HG03469 (cell line): ENCODE data around the gene CALHM6.

Source experiments
- ATAC-seq: cut with Tn5 transposase; IDR thresholded peaks from one replicate; pipeline ENCODE4 v1.9.1; 2021; ENCODE audit warnings: mild to moderate bottlenecking, moderate library complexity, moderate number of reproducible peaks; ENCODE audit not compliant: unreplicated experiment

Gene CALHM6

DNA sequence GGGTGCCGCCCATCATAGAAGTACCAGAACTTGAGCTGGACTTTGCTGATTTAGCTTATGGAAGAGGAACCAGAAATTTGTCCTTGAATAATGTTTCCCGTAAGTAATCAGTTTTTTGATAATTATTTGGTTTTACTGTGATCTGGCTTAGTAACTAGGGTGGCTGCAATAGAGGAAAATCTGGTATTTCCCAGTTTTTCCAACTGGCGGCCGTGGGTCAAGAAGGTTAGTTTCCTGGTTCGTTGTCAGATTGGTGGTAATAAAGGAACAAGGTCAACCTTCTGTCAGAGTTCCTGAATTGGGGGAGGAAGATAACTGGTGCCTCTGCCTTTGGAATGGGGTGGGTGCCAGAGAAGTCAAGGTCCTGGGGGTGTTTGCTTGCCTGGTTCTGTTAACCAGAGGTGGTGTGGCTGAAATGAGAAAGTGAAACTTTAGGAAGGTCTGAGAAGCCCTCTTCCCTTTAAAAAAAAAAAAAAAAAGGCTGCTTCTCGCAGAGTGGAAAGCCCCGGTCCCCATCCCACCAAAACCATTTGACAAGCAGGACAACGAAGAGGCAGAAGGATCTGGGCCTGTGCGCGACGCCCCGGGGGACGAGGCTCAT lies at the start of gene CALHM6:
Gene CALHM6, plus strand, starts transcription at position 45 of the 601 bp plus-strand sequence. Its CDS starts 555 bp downstream, at position 600.
- ATAC-seq = no peak

DNA sequence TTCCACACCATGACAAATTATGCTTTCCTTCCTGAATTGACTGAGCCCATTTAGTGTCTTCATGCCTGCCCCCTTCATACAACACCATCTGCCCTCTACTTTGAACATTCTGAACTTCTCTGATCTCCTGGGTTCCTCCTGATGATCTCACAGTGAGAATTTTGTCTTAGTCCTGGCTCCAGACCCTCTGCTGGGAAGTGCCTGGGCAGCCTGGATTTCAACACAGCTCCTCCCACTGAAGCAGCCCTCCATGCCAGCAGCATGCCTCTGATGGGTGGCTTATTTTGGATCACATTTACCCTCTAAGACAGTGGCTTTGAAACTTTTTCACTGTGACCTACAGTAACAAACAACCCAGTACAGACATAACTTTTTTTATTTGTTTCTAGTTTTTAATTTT lies 48.9 kb upstream of the CALHM6 start:
- ATAC-seq = no peak

DNA sequence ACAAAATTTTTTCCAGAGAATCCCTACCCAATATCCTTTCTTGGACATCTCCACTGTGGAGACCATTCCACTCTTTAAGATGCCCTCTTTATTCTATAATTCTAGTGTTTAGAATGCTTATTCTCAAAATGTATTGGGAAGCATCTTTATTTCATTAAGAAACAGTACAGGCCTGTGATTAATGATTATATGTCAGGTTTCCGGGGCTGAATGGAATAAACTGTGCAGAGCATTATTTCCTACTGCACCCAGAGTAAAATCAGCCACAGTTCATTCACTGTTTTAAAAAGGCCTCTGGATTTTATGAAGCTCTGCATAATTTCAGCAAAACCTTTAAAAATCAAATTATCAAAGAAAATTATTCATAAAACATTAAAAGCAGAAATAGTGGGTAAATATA lies 47.8 kb upstream of the CALHM6 start:
- ATAC-seq = no peak

DNA sequence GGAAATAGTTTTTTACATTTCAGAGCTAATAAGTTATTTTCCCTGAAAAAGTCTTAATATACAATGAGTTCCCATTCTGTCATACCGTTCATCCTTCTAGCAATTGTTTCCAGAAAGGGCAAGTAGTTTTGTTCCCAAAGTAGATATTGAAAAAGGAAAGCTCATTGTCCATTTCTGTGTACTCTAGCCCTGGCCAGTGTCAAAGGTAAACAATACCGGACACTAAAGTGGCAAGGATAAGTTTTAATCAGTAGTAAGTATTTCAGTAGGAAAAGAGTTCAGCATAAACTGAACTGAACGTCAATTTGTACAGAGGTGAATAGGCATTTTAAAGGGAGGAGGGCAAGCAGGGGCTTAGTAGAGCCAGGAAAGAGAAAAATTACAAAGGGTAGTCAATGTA lies 43.5 kb upstream of the CALHM6 start:
- no peak for ATAC-seq

DNA sequence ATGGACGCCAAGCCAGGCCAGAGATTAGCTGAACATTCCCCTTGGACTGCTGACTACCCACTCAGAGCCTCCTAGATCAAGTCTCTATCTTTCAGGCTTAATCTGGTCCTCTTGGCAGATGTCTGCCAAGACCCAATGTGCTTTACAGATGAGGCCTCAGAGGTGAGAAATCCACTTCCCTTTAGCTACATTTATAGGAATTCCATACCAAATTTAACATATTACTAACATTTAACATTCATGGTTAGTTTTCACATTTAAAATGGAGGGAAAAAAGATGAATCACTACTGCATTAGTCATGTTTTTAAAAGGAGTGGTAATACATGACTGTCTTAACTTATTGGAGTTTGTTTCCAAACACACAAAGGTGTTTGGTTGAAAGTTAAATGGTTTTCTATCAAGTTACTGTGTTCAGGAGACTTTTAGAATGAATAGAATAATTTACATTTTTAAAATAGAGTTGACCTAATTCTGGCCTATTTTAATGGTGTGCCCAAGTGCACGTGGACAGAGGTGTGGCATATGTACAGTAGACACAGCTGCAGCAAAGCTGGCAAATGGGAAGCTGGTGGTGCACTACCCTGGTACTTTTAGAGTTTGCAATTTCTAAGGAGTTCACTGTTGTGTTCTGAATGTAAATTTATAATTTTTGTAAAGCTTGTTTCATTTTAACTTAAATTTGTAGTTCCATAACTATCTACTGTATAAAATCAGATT lies 41.9 kb upstream of the CALHM6 start:
- no peak for ATAC-seq

DNA sequence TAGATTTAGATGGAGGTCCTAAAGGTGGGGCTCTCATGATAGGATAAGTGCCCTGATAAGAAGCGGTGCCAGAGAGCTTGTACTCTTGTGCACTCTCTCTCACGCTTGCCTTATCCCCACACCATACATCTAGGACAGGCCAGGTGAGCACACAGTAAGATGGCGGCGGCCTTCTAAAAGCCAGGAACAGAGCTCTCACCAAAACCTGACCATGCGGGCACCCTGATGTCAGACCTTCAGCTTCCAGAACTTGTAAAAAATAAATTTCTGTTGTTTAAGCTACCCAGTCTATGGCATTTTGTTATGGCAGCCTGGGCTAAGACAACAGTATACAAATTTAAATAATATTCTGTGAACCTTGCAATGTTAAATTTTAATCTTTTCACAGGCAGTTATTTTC lies 40.8 kb upstream of the CALHM6 start:
- ATAC-seq = no peak

DNA sequence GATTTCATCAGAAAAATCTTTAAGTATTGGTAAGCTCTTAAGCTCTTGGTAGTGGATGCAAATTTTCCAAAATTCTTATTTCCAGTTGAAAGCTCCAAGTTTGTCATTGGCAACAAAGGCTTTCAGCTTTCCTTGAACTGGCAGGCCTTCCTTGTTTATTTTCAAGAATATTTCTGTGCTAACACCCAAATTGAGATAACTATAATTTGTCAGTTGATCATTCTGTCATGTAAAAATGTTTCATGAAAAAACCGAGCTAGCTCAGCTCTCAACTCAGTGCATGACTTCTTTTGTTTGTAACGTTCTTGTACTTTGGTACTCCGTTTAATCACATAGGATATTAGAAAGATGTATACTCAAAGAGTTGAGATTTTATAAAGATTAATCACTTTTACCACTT lies 38.9 kb upstream of the CALHM6 start:
- ATAC-seq = no peak

DNA sequence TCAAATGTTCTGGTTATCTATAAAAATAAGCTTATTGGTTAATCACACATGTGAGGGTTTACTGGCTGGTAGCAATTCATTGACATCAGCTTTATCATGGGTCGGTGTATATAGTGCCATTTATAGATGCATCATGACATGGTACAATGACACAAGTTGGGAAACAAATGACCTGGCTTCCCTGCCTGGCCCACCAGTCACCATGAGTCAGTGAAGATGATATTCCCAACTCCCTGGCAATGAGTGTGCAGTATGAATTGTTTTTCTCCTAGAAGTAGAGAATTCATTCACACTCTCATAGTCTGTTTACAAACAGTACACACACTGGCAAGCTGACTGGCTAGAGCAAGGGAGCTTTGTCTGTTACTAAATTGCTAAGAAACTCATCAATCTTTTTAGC lies 37.2 kb upstream of the CALHM6 start:
- ATAC-seq = no peak

DNA sequence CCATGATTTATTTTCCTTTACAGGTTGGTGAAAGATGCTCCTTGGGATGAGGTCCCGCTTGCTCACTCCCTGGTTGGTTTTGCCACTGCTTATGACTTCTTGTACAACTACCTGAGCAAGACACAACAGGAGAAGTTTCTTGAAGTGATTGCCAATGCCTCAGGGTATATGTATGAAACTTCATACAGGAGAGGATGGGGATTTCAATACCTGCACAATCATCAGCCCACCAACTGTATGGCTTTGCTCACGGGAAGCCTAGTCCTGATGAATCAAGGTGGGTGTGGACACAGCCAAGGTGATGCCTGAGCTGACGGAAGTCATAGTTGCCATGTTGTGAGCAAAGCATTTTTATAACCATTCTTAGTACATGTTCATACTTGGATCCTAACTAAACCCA lies 34.6 kb upstream of the CALHM6 start:
- ATAC-seq = no peak

DNA sequence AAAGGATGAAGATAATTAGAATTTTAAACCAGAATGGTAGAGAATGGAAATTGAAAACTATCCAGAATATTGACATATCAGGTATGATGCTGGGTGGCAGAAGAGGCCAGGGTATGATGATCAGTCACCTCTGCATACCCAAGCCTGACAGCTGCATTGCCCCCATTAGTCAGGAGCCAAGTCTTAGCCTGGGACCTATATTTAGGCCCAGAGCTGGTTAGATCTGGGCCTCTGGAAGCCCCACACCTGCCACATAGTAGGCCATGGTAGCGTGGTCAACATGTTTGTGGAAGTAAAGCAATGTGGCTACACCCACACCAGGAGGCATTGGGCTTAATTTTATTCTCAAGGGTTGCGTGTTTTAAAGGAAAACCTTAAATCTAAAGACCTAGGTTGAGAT lies 32.1 kb upstream of the CALHM6 start:
- no peak for ATAC-seq

DNA sequence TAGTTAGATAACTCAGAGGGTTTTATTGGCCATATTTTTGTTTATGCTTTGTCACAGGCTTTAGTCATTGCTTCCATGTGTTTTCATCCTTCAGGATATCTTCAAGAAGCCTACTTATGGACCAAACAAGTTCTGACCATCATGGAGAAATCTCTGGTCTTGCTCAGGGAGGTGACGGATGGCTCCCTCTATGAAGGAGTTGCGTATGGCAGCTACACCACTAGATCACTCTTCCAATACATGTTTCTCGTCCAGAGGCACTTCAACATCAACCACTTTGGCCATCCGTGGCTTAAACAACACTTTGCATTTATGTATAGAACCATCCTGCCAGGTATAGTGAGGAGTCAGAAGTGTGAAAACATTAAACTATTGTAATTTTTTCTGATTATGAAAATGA lies 30.3 kb upstream of the CALHM6 start:
- no peak for ATAC-seq

DNA sequence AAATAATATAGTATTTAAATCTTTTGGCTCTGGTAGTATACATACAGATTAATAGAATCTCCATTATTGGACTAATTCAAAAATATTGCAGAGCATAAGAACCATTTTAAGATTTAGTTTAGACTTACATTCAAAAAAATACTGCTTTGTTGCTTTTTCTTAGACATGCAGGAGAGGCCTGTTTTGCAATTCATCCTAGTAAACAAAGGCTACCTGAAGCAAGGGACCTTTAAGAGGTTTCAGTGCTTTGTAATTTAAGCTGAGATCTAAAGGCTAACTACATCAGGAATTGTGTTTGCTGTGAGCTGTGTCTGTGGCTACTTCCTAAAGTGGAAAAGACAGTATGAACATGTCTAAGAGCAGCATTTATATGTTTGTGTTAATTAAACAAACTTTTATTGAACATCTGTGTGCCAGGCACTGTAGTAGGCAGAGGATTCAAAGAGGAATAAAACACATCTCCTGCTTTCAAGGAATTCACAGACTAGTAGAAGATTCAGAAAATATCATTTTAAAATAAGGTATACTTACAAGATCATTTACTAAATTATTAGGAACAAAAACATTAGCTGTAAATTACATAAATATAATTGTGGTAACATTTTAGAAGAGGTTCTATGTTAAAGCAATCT lies 29.1 kb upstream of the CALHM6 start:
- no peak for ATAC-seq

DNA sequence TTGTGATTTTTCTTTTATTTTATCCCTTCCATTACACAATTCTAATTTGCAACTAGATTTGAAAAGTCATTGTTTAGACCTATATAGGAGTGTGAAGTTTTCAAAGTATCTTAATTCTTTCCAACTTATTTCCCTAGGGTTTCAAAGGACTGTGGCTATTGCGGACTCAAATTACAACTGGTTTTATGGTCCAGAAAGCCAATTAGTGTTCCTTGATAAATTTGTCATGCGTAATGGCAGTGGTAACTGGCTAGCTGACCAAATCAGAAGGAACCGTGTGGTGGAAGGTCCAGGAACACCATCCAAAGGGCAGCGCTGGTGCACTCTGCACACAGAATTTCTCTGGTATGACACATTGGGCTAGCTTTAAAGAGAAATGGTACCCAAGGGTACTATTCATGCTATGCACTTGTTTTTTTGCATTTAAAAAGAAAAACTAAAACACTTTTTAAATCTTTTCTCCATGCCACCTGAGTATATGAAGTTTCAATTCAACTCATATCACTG lies 27.9 kb upstream of the CALHM6 start:
- ATAC-seq = no peak

DNA sequence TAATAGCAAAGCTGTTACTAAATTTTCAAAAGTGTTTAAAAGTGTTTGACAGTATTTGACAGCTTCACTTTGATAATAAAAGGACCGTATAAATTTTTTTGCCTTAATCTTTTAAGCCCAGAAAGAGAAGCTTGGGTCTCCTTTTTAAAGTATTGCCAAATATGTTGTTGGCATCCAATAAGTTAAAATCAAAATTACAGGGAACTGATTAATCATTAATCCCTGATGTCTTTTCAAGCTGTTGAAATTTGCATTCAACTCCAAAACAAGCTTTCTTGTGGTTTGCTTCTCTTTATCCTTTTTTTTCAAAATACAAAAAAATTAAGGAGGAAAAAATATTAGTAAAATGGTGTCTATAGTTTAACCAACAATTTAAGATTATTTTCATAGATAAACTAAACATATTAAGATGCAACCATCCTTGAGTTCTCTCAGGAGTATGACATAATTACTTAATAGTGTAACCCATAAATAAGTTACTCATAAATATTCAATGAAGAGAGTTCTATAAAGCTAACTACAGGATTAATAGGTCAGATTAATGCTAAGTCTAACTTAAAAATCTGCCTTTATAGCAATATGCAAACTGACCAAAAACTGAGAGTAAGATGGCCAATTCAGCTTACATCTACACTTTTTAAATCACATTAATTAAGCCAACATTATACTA lies 27.0 kb upstream of the CALHM6 start:
- ATAC-seq = no peak

DNA sequence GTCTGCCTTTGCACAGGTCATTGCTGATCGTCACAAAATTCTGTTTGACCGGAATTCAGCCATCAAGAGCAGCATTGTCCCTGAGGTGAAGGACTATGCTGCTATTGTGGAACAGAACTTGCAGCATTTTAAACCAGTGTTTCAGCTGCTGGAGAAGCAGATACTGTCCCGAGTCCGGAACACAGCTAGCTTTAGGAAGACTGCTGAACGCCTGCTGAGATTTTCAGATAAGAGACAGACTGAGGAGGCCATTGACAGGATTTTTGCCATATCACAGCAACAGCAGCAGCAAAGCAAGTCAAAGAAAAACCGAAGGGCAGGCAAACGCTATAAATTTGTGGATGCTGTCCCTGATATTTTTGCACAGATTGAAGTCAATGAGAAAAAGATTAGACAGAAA lies 24.6 kb upstream of the CALHM6 start:
- ATAC-seq = no peak

DNA sequence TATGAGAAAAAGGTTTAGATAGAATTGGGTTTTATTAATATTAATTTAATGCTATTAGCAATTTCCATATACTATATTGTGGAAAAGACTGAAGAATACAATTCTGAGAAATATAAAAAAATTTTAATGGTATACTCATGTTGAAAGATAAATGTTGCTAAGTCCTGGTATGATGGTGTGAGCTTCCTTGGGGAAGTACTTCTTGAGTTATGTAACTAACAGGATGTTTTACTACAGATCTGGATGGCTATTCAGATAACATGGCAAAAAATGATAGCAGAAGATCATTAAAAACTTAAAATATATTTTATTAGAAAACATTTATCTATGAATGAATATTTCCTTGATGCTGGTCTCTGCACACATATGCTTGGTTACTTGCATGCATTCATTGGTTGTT lies 23.5 kb upstream of the CALHM6 start:
- no peak for ATAC-seq

DNA sequence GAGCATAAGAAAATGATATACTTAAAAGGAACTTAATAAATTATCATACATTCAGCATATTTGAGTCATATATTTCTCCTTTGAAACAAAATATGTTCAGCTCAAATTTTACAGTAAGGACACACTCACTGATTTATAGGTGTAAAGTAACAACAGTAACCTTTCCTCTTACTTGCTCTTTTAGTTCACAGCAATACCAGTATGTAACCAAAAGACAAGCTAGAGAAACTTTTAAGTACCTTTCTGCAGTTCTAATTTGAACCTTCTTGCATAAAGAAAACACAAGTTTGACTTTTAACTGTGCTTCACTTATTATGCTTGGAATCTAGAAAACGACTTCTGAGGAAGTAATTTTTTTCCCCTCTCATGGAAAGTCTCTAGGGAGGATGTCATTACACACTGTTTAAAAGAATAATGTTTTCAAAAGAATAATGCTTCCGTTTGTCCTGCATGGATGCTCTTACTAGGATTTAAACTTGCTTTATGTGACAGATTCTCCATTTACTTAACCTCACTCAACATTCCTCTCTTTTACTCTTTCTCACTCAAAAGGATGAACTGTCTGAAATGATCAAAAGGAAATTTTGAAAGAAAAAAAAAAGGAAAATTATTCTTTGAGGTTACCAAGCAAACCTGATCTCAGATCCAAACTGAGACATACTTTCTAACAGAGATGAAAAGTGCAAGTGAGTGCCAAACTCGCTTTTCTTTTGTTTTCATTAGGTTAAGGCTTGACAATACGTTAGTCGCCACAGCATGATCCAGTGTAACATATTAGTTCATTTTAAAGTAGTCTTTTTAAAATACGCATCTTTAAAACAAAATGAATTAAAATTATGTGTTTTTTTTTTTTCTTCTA lies 22.4 kb upstream of the CALHM6 start:
- ATAC-seq = no peak

DNA sequence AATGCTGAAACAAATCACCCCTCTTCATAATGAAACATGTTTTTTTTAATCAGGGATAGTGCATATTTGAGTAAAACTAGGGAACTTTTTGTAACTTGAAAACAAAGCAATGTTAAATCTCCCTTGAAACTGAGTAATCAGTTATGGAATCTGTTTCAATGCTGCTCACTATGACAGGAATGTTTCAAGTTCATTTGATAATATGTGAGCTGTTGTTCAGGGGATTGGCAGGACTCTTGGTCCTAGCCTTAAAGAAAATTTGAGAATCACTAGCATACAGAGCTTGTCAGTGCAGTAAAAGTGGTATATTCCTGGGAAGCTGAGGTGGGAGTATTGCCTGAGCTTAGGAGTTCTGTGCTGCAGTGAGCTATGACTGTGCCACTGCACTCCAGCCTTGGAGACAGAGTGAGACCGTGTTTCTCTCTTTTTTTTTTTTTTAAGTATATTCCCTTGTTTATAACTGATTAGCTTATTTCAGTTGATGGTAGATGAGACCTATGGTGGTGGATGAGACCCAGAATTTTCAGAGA lies 21.6 kb upstream of the CALHM6 start:
- no peak for ATAC-seq

DNA sequence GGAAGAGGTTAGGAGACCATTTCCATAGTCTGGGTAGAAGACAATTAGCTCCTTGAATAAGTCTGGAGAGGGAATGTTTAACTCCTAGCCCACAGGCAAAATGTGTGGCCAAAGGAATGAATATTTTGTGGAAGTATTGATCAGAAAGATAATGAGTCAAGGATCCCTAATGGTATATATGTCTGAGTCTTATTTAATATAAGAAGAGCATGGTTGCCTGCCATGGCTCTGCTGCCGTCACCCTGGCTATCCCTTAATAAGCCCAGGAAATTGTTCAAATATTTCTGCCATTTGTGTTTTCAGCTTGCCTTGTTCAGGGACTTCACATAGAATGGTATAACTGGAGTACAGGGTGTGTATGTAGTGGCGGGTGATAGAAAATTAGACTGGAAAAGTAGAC lies 18.1 kb upstream of the CALHM6 start:
- no peak for ATAC-seq

DNA sequence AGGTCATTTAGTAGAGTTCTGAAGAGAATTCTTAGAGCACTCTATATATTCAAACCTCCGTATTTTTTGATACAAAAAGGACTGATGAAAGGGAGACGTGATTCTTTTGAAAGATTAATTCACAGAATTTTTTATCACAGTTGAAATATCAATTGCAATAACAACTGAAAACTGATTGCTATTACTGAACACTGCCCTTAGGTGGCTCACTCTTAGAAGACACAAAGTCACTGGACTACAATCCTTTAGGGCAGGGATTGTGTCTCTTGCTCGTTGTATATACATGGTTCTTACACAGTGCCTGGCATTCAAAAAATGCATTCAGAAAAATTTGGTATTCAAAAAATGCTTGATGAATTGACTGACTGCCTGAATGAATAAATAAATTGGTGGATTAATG lies 17.1 kb upstream of the CALHM6 start:
- ATAC-seq = peak; percentile 40
